ENCODE results near the gene EEFSEC. TPM values are rescaled to one million over a fixed set of nuclear protein-coding genes. Genes with fewer than 3 reads are reported as not detected.

EEFSEC gene
- total RNA-seq (ENCODE audit: low replicate concordance), result 0.92 and 5.8 TPM in 2 replicates

- peak within 1 kb of the TSS; percentile 70 for H3K4me3 ChIP-seq
- Mint-ChIP-seq H3K36me3 (peaks cover 28% of the 10 kb centered on the region), H3K4me1 (peaks cover 8% of the 10 kb centered on the region), H3K27me3 (ENCODE audit: insufficient read depth, low read depth) (no peaks in the 10 kb centered on the region), H3K9me3 (peaks cover 16% of the 10 kb centered on the region), H3K27ac (peak within 1 kb of the TSS; percentile 26), H3K4me3 (peak within 1 kb of the TSS; percentile 86)
- peak; percentile 84 for DNase-seq (ENCODE audit: low spot score)
- no peaks in the 10 kb centered on the region for H3K36me3 ChIP-seq
- no peaks in the 10 kb centered on the region for H3K4me1 ChIP-seq
- peaks cover 6% of the 10 kb centered on the region for H4K20me1 ChIP-seq (ENCODE audit: low read depth)
- H3K9ac ChIP-seq, result no peak within 1 kb of the TSS
- TF ChIP-seq EZH2 (IDR thresholded peaks at IDR 0.05) (peak; percentile 58), EZH2phosphoT487 (IDR thresholded peaks at IDR 0.05) (peak; percentile 43)
- TF ChIP-seq, protein P1, sequence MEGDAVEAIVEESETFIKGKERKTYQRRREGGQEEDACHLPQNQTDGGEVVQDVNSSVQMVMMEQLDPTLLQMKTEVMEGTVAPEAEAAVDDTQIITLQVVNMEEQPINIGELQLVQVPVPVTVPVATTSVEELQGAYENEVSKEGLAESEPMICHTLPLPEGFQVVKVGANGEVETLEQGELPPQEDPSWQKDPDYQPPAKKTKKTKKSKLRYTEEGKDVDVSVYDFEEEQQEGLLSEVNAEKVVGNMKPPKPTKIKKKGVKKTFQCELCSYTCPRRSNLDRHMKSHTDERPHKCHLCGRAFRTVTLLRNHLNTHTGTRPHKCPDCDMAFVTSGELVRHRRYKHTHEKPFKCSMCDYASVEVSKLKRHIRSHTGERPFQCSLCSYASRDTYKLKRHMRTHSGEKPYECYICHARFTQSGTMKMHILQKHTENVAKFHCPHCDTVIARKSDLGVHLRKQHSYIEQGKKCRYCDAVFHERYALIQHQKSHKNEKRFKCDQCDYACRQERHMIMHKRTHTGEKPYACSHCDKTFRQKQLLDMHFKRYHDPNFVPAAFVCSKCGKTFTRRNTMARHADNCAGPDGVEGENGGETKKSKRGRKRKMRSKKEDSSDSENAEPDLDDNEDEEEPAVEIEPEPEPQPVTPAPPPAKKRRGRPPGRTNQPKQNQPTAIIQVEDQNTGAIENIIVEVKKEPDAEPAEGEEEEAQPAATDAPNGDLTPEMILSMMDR (IDR thresholded peaks at IDR 0.05), result no peak
- H3K27me3 ChIP-seq, result peaks cover 42% of the 10 kb centered on the region
- no peaks in the 10 kb centered on the region for H3K9me3 ChIP-seq (ENCODE audit: low read depth)
- peak within 1 kb of the TSS; percentile 79 for H3K4me2 ChIP-seq
- no peaks in the 10 kb centered on the region for H3K79me2 ChIP-seq (ENCODE audit: low read depth)
- H2AFZ ChIP-seq (replicated peaks), result peak within 1 kb of the TSS; percentile 93
- no peak within 1 kb of the TSS for H3K27ac ChIP-seq
- peaks cover 25% of the 10 kb centered on the region for H3F3A ChIP-seq (ENCODE audit: low read depth)
These were observed at the start of gene EEFSEC for GRCh38 chr3:128153156-128154041. TSS of gene EEFSEC (plus strand) at chr3:128153481. CDS start at chr3:128153508, 27 bp downstream.

- peaks cover 18% of the 10 kb centered on the region for H3K36me3 Mint-ChIP-seq
- no peak overlapping the region for H3K27ac Mint-ChIP-seq
- no peak overlapping the region for H3K4me3 Mint-ChIP-seq
These were observed 45.4 kb upstream of the EEFSEC start for GRCh38 chr3:128107834-128108233.

DNA sequence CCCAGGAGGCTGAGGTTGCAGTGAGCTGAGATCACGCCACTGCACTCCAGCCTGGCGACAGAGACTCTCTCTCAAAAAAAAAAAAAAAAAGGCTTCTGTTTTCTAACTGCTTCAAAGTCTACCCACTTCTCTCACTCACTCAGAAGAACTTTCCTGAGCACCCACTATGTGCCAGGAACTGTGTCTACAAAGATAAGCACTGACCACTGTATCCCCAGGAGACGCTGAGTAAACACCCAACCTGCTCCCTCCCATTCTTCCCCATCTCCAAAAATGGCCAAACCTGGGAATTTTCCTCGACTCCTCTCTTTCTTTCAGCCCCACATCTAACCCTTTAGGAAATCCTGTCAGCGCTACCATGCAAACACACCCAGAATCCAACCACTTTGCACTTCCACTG lies 42.1 kb upstream of the EEFSEC start:
- Mint-ChIP-seq H3K27me3 (ENCODE audit: insufficient read depth, low read depth) (no peaks in the 10 kb centered on the region), H3K36me3 (peaks cover 19% of the 10 kb centered on the region), H3K9me3 (no peaks in the 10 kb centered on the region), H3K4me3 (no peak overlapping the region), H3K27ac (no peak overlapping the region), H3K4me1 (no peaks in the 10 kb centered on the region)
- H3K27ac ChIP-seq, result no peak overlapping the region
- H3K9me3 ChIP-seq (ENCODE audit: low read depth), result no peaks in the 10 kb centered on the region
- H3K27me3 ChIP-seq, result no peaks in the 10 kb centered on the region
- no peaks in the 10 kb centered on the region for H3K4me1 ChIP-seq
- H3K79me2 ChIP-seq (ENCODE audit: low read depth), result peaks cover 50% of the 10 kb centered on the region
- no peaks in the 10 kb centered on the region for H3K36me3 ChIP-seq
- H2AFZ ChIP-seq (replicated peaks), result no peak overlapping the region
- no peaks in the 10 kb centered on the region for H3F3A ChIP-seq (ENCODE audit: low read depth)
- H4K20me1 ChIP-seq (ENCODE audit: low read depth), result peaks cover 16% of the 10 kb centered on the region
- TF ChIP-seq, protein P1 (IDR thresholded peaks at IDR 0.05), result no peak
- no peak for TF ChIP-seq EZH2 (IDR thresholded peaks at IDR 0.05)
- TF ChIP-seq EZH2phosphoT487 (IDR thresholded peaks at IDR 0.05), result no peak
- H3K4me3 ChIP-seq, result no peak overlapping the region
- no peak overlapping the region for H3K9ac ChIP-seq
- no peak overlapping the region for H3K4me2 ChIP-seq
- DNase-seq (ENCODE audit: low spot score), result no peak

More at GRCh38 chr3:128107834-128108233, 45.4 kb upstream of the EEFSEC start:
- Histone ChIP-seq H3K27me3 (no peaks in the 10 kb centered on the region), H3K27ac (no peak overlapping the region), H3K4me1 (no peaks in the 10 kb centered on the region), H3K9ac (no peak overlapping the region), H3K4me3 (no peak overlapping the region), H3K4me2 (no peak overlapping the region), H2AFZ (replicated peaks) (no peak overlapping the region), H4K20me1 (ENCODE audit: low read depth) (peaks cover 15% of the 10 kb centered on the region), H3K9me3 (ENCODE audit: low read depth) (no peaks in the 10 kb centered on the region), H3F3A (ENCODE audit: low read depth) (no peaks in the 10 kb centered on the region), H3K36me3 (no peaks in the 10 kb centered on the region), H3K79me2 (ENCODE audit: low read depth) (peaks cover 20% of the 10 kb centered on the region)
- Mint-ChIP-seq H3K9me3 (no peaks in the 10 kb centered on the region), H3K4me1 (no peaks in the 10 kb centered on the region), H3K27me3 (ENCODE audit: insufficient read depth, low read depth) (no peaks in the 10 kb centered on the region)
- TF ChIP-seq, protein P1 (IDR thresholded peaks at IDR 0.05), result no peak
- no peak for TF ChIP-seq EZH2phosphoT487 (IDR thresholded peaks at IDR 0.05)
- no peak for TF ChIP-seq EZH2 (IDR thresholded peaks at IDR 0.05)
- DNase-seq (ENCODE audit: low spot score), result no peak
